GM12873 (cell line): ENCODE data around the gene USP34.

Source experiments
- TF ChIP-seq, protein P1 (sequence below): IDR thresholded peaks from 2 replicates; pipeline ENCODE4 v1.5.1; 2012; ENCODE audit warnings: low read depth, mild to moderate bottlenecking, moderate library complexity, low read length, control low read depth; ENCODE audit not compliant: insufficient read depth; ENCODE audit errors: missing control alignments

Gene USP34

DNA sequence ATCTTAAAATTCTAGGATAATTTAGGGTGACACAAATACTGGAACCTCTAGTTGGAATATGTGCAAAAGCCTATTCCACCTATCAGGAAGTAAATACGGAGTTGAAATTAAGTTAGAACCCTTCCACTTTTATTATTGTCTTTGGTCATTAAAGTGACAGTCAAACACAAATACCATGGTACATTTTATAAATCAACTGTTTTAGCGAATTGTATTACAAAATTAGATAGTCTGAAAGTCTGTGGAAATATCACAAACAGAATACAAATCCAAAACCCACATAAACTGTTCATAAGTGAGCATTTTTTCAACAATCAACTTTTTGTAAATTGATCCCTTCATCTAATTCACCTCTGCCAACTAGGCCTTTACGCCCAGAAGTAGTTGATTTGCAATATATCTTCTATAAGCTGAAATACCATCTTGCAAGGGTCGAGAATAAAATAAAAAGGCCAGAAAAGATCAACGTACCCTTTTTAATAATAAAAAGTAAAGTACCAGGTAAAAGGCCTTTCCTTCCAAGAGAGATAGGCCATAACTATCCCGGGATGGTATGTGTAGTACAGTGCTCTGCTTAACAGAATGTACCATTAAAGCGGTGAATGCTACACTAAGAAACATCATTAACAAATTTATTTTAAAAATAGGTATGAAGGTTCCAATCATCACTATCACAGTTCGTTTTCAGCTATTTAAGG is 1.3 kb downstream of the USP34 start:
- TF ChIP-seq, protein P1, sequence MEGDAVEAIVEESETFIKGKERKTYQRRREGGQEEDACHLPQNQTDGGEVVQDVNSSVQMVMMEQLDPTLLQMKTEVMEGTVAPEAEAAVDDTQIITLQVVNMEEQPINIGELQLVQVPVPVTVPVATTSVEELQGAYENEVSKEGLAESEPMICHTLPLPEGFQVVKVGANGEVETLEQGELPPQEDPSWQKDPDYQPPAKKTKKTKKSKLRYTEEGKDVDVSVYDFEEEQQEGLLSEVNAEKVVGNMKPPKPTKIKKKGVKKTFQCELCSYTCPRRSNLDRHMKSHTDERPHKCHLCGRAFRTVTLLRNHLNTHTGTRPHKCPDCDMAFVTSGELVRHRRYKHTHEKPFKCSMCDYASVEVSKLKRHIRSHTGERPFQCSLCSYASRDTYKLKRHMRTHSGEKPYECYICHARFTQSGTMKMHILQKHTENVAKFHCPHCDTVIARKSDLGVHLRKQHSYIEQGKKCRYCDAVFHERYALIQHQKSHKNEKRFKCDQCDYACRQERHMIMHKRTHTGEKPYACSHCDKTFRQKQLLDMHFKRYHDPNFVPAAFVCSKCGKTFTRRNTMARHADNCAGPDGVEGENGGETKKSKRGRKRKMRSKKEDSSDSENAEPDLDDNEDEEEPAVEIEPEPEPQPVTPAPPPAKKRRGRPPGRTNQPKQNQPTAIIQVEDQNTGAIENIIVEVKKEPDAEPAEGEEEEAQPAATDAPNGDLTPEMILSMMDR = no peak

DNA sequence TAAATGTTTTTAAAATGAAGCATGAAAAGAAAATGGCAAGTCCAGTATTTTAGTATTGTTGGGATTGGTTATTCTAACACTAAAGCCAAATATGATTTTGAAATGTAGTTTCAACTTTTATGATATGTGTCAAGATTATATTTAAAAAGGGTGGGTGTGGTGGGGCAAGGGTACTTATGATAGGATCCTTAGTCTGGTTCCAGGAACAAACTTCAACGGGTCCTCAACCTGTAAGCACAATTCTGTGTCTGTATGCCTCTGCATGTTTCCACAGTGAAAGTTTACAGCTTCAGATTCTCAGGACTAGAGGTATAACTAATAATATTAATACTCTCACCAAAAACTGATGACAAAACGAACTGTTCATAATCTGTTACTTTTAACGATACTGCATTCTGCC is 5.8 kb downstream of the USP34 start:
- TF ChIP-seq, protein P1 = no peak

DNA sequence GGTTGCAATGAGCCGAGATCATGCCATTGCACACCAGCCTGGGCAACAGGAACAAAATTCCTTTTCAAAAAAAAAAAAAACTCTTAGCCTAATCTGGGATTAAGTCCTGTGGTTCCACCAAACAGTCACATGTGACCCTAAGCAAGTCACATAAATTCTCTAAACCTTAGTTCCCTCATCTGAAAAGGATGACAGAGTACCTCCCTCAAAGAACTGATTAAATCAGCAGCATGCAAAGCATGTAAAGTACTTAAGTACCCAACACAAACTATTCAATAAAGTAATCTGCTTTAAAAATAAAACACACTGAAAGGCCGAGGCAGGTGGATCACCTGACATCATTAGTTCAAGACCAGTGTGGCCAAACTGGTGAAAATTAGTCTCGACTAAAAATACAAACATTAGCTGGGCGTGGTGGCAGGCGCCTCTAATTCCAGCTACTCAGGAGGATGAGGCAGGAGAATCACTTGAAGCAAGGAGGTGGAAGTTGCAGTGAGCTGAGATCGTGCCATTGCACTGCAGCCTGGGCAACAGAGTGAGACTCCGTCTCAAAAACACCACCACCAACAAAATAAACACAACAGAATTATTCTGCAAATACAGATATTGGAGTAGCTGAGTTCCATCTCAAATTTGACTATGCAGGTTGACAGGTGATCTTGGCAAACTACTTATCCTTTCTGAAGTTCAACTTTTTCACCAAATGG is 7.0 kb downstream of the USP34 start:
- TF ChIP-seq, protein P1 = no peak

DNA sequence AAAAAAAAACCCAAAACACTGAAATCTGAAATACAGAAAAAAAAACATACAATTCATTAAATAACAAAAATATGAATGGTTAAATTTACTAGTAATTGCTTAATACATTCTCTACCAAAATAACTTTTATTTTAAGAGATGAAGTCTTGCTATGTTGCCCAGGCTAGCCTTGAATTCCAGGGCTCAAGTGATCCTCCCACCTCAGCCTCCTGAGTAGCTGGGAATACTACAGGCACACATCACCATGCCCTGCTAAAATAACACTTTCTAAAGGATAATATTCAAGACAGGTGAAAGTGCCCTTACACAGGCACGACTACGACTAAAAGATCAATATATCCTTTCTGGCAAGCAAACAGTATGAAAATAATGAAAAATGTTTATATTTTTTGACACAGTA is 9.5 kb downstream of the USP34 start:
- TF ChIP-seq, protein P1 = no peak

DNA sequence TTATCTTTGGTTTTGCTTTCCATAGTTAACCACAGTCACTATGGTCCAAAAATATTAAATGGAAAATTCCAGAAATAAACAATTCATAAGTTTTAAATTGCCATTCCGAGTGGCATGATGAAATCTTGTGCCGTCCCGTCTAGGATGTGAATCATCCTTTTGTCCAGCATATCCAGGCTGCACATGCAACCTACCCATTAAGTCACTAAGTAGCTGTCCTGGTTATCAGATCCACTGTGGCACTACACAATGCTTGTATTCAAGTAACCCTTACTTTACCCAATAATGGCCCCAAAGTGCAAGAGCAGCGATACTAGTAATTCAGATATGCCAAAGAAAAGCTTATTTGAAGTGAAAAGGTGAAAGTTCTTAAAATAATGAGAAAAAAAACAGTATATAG is 10.7 kb downstream of the USP34 start:
- TF ChIP-seq, protein P1 = no peak

DNA sequence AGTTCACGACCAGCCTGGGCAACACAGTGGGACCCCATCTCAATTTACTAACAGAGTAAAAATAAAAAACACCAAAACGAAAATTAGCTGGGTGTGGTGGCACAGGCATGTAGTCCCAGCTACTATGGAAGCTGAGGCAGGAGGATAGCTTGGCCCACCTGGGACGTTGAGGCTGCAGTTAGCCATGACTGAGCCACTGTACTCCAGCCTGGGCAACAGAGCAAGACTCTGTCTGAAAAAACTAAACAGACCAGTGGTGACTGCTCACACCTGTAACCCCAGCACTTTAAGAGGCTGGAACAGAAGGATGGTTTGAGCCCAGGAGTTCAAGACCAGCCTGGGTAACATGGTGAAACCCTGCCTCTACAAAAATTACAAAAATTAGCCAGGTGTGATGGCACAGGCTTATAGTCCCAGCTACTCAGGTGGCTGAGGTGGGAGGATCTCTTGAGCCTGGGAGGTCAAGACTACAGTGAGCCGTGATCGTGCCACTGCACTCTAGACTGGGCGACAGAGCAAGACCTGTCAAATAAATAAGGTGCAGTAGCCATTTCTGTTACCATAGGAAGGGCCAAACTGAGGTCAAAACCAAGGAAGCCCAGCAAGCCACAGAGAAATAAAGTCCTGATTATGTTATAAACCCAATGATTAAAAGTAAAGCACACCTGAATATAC is 14.0 kb downstream of the USP34 start:
- TF ChIP-seq, protein P1 = no peak

DNA sequence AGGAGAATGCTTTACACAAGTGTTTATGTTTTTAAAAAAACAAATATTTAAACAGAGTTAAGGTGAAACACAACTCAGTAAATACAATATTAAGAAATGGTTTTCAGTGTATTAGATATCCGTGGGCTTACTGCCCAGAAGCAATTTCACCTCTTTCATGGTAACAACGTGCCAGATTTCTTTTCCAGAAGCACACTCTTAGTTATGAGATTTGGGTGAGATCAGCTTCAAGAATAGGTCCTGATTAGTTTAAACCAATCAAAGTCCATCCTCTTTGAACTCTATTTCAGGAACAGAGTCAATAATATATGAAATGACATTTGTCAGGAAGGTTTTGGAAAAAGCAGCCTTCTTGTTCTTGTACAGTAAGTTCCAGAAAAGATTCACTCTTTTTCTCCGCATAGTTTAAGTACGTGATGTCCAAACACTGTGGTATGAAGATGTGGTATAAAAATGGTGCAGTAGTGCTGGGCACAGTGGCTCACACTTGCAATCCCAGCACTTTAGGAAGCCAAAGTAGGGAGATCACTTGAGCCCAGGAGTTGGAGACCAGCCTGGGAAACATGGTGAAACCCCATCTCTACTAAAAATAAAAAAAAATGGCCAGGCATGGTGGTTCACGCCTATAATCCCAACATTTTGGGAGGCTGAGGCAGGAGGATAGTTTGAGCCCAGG is 14.7 kb downstream of the USP34 start:
- TF ChIP-seq, protein P1 = no peak
